Thoracic aorta (tissue), 2 donors: ENCODE measurements around the gene CTNNBL1. TPM values are rescaled to one million over a fixed set of nuclear protein-coding genes. Genes with fewer than 3 reads are reported as not detected.

Source experiments
- ATAC-seq: fragments of 150-250 bp; one replicate; pipeline ENCODE4 v1.8.0; 2017; ENCODE audit warnings: low read depth; ENCODE audit not compliant: insufficient number of reproducible peaks, low FRiP score
- DNase-seq: peaks from one replicate; pipeline ENCODE4 v3.0.0-alpha.2; 2020; ENCODE audit warnings: low spot score
- H3K27ac ChIP-seq, 2 donors: fragments of 200-600 bp; sonication (generic); 1 replicate in 1 of 2; 2 replicates in 1 of 2; pipeline ENCODE4 v1.5.1; 2016; ENCODE audit warnings: mild to moderate bottlenecking in 2 of 2, moderate library complexity in 2 of 2
- H3K27me3 ChIP-seq: fragments of 200-600 bp; sonication (generic); replicated peaks from 2 replicates; pipeline ENCODE4 v1.6.0; 2016; ENCODE audit warnings: mild to moderate bottlenecking; ENCODE audit not compliant: insufficient read depth
- H3K36me3 ChIP-seq: fragments of 200-600 bp; sonication (generic); one replicate; pipeline ENCODE4 v1.5.1; 2016
- H3K4me1 ChIP-seq, 2 donors: fragments of 200-600 bp; sonication (generic); 1 replicate in 1 of 2; 2 replicates in 1 of 2; pipeline versions ENCODE4 v1.5.1 to v1.6.0; 2016; ENCODE audit warnings: low read depth in 2 of 2, mild to moderate bottlenecking in 1 of 2; ENCODE audit not compliant: control insufficient read depth in 1 of 2
- H3K4me3 ChIP-seq: fragments of 200-600 bp; sonication (generic); 2 replicates; pipeline ENCODE4 v1.5.1; 2016; ENCODE audit warnings: mild to moderate bottlenecking
- H3K9me3 ChIP-seq: fragments of 200-600 bp; sonication (generic); 2 replicates; pipeline ENCODE4 v1.5.1; 2016
- total RNA-seq, 2 donors: library from RNA; depleted of rRNA; stranded (reverse); fragments of >200 nt; gene quantifications; one replicate each; pipeline versions ENCODE4 v1.1.0 to v1.2.3, GENCODE V29; 2016
- TF ChIP-seq, protein P1 (sequence below): fragments of 200-600 bp; sonication (generic); IDR thresholded peaks from one replicate; pipeline ENCODE4 v1.5.1; 2019; ENCODE audit warnings: antibody characterized with exemption

The CTNNBL1 gene
- total RNA-seq, 2 donors from 2014 or later, result 22.6 to 34.3 TPM

DNA sequence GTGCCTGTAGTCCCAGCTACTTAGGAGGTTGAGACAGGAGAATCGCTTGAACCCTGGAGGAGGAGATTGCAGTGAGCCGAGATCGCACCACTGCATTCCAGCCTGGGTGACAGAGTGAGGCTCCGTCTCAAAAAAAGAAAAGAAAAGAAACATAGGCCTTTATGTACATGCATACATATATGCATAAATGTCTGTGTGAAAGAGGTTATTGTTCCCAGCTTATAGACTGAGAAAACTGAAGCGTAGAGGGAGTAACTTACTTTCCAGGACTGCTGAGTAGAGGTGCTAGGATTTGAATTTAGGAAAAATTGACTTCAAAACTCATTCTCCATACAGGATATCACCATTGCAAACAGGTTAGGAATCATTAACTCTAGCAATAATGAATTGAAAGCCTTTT, 32.0 kb downstream of the CTNNBL1 start:
- Histone ChIP-seq H3K4me3 (no peak overlapping the region), H3K27me3 (no peaks in the 10 kb centered on the region), H3K4me1 (peaks cover 9 to 13% of the 10 kb centered on the region in 2 donors), H3K9me3 (no peaks in the 10 kb centered on the region), H3K36me3 (no peaks in the 10 kb centered on the region), H3K27ac (no peak overlapping the region)
- no peak for DNase-seq
- TF ChIP-seq, protein P1, sequence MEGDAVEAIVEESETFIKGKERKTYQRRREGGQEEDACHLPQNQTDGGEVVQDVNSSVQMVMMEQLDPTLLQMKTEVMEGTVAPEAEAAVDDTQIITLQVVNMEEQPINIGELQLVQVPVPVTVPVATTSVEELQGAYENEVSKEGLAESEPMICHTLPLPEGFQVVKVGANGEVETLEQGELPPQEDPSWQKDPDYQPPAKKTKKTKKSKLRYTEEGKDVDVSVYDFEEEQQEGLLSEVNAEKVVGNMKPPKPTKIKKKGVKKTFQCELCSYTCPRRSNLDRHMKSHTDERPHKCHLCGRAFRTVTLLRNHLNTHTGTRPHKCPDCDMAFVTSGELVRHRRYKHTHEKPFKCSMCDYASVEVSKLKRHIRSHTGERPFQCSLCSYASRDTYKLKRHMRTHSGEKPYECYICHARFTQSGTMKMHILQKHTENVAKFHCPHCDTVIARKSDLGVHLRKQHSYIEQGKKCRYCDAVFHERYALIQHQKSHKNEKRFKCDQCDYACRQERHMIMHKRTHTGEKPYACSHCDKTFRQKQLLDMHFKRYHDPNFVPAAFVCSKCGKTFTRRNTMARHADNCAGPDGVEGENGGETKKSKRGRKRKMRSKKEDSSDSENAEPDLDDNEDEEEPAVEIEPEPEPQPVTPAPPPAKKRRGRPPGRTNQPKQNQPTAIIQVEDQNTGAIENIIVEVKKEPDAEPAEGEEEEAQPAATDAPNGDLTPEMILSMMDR, result no peak
- no peak for ATAC-seq

DNA sequence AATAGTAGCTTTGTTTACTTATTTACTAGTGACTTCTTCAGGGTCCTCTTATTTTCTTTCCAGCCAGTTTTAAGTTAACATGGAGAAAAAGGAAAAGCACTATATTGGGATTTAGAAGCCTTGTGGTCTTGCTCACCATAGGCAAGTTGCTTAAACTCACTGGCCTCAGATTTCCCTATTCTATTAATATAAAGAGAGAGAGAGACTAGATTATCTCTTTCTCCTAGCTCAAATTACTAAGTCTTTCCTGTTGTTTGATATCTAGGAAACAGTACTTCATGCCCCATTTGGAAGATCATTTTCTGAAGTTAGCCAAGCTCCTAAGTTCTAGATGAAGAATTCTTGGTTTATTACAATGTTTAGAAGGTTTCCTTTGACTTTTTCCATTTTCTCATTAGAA, 32.5 kb downstream of the CTNNBL1 start:
- no peak overlapping the region for H3K4me3 ChIP-seq
- no peaks in the 10 kb centered on the region for H3K9me3 ChIP-seq
- ATAC-seq, result no peak
- no peak for DNase-seq
- no peaks in the 10 kb centered on the region for H3K27me3 ChIP-seq
- H3K27ac ChIP-seq, result no peak overlapping the region
- TF ChIP-seq, protein P1, result no peak
- no peaks in the 10 kb centered on the region for H3K36me3 ChIP-seq
- peaks cover 9 to 13% of the 10 kb centered on the region in 2 donors for H3K4me1 ChIP-seq

DNA sequence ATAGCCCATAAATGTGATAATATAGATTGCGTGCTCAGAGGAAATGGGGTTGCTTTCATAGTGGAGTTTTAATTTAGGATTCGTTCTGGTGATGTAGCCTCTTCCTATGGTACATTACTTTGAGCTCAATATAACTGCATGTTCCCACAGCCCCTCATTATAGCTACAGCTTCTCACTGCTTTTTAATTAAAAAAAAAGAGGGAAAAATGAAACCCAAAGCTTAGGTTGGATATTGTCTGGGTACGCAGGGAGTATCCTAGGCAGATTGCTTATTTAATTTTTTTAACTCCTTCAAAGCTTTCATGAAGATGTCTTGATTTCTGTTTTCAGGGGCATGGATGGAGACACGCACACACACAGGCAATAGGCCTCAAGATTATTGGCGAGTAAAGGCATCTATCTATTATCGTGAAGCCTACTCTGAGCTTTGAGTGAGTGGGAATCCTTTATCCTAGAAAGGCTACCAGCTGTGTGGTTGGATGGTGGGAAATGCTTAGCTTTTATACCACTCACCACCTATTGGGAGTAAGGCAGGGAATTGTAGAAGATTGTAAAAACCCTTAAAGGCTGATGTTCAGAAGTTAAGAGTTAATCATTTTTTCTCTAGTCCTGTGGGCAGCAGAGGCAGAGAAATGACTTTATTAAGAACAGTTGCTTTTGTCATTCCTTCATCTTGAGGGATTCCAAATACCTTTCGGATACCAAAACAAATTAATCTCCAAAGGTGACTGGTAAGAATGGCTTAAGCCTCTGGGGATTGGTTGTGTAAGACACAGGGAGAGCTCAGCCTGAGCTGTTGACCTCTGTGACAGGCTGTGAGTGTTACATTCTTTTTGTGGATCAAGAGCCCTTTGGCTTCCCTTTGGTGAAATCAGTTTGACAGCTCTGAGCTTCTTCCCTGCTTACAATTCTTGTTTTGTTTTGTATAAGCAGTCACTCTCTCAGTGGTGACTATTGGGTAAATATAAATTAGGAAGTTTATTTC, 33.4 kb downstream of the CTNNBL1 start:
- no peak overlapping the region for H3K4me3 ChIP-seq
- H3K9me3 ChIP-seq, result no peaks in the 10 kb centered on the region
- H3K27me3 ChIP-seq, result no peaks in the 10 kb centered on the region
- no peaks in the 10 kb centered on the region for H3K36me3 ChIP-seq
- TF ChIP-seq, protein P1, result no peak
- DNase-seq, result no peak
- no peak overlapping the region for H3K27ac ChIP-seq
- H3K4me1 ChIP-seq, result peaks cover 9 to 13% of the 10 kb centered on the region in 2 donors
- no peak for ATAC-seq

DNA sequence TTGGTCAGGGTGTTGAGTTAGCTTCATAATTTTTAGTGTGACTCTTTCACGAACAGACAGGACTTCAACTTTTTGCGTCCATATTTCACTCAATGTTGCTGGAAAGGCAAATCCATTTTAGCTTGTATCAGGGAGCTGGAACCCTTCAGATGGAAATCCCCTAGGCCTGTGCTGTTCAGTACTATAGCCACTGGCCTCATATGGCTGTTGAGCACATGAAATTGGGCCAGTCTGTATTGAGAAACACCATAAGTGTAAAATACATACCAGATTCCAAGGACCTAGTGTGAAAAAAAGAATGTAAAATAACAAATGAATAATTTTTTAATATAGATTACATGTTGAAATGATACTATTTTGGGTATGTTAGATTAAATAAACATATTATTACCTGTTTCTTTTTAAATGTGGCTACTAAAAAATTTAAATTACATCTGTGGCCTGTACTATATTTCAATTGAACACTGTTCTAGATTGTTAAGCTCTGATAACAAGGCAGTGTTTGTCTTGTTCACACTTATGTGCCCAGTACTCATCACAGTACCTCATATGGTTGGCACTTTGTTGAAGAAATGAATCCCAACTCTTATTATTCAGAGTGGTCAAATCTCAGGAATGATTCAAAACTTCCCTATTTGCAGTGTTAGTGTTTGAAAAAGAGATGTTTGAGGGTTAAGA, 34.3 kb downstream of the CTNNBL1 start:
- no peak for ATAC-seq
- no peak for DNase-seq
- H3K4me1 ChIP-seq, result peaks cover 9 to 13% of the 10 kb centered on the region in 2 donors

More for the DNA sequence above, 34.3 kb downstream of the CTNNBL1 start:
- TF ChIP-seq, protein P1, result no peak
- Histone ChIP-seq H3K27ac (no peak overlapping the region), H3K9me3 (no peaks in the 10 kb centered on the region), H3K4me3 (no peak overlapping the region), H3K36me3 (peaks cover 5% of the 10 kb centered on the region), H3K27me3 (no peaks in the 10 kb centered on the region)
